ENCODE measurements around the gene CD4.

CD4 gene

GRCh38 chr12:6851921-6852650 lies 62.8 kb downstream of the CD4 start, which contains the start of gene USP5:
TSS of gene USP5 (plus strand) at chr12:6852150. CDS start at chr12:6852180, 30 bp downstream.
- peak within 1 kb of the TSS; percentile 98 for H2BK5ac ChIP-seq (ENCODE audit: low read length)
- H2BK15ac ChIP-seq (replicated peaks; ENCODE audit: low read depth), result no peak within 1 kb of the TSS
- H2AK5ac ChIP-seq (ENCODE audit: low read length), result peak within 1 kb of the TSS; percentile 48
- H3K27me3 ChIP-seq (ENCODE audit: insufficient read depth, low read length, poor library complexity), result no peaks in the 10 kb centered on the region
- peaks cover 24% of the 10 kb centered on the region for H3K79me1 ChIP-seq (ENCODE audit: low read length)
- no peak within 1 kb of the TSS for H4K5ac ChIP-seq (ENCODE audit: low read length)
- DNase-seq, result peak; percentile 100
- peak within 1 kb of the TSS; percentile 100 for H3K56ac ChIP-seq (ENCODE audit: low read length)
- H3K79me2 ChIP-seq (ENCODE audit: control insufficient read depth, insufficient read depth, low read length), result peaks cover 26% of the 10 kb centered on the region
- H3K18ac ChIP-seq (ENCODE audit: low read length), result peak within 1 kb of the TSS; percentile 21
- H3K4me1 ChIP-seq (ENCODE audit: control insufficient read depth, low read depth, low read length), result peaks cover 6% of the 10 kb centered on the region
- no peak within 1 kb of the TSS for H4K8ac ChIP-seq (ENCODE audit: low read depth, low read length)
- H3K4me3 ChIP-seq (ENCODE audit: low read length), result peak within 1 kb of the TSS; percentile 96
- H2BK120ac ChIP-seq (ENCODE audit: low read depth, low read length), result no peak within 1 kb of the TSS
- no CpG with 5 or more reads among the region's 65 CpGs for WGBS (ENCODE audit: extremely low coverage, insufficient coverage, low lambda C conversion rate)
- H3K27ac ChIP-seq (ENCODE audit: low read depth, low read length), result peak within 1 kb of the TSS; percentile 26
- H3K23ac ChIP-seq (ENCODE audit: low read length), result peak within 1 kb of the TSS; percentile 20
- peak within 1 kb of the TSS; percentile 64 for H3K4ac ChIP-seq (ENCODE audit: low read depth, low read length)
- H3K4me2 ChIP-seq (ENCODE audit: low read length), result peak within 1 kb of the TSS; percentile 98
- H3K36me3 ChIP-seq (ENCODE audit: control insufficient read depth, insufficient read depth, low read length), result peaks cover 6% of the 10 kb centered on the region
- peak within 1 kb of the TSS; percentile 98 for H3K9ac ChIP-seq (ENCODE audit: low read length)

- Histone ChIP-seq H3K27me3 (ENCODE audit: insufficient read depth, low read length, poor library complexity) (no peaks in the 10 kb centered on the region), H3K27ac (ENCODE audit: low read depth, low read length) (peak overlapping the region; percentile 8), H4K8ac (ENCODE audit: low read depth, low read length) (no peak overlapping the region), H2AK5ac (ENCODE audit: low read length) (peak overlapping the region; percentile 48), H4K5ac (ENCODE audit: low read length) (no peak overlapping the region), H3K4me1 (ENCODE audit: control insufficient read depth, low read depth, low read length) (peaks cover 6% of the 10 kb centered on the region), H3K4ac (ENCODE audit: low read depth, low read length) (no peak overlapping the region), H3K79me1 (ENCODE audit: low read length) (peaks cover 24% of the 10 kb centered on the region), H3K79me2 (ENCODE audit: control insufficient read depth, insufficient read depth, low read length) (peaks cover 26% of the 10 kb centered on the region), H2BK120ac (ENCODE audit: low read depth, low read length) (no peak overlapping the region), H2BK15ac (replicated peaks; ENCODE audit: low read depth) (no peak overlapping the region), H3K9ac (ENCODE audit: low read length) (peak overlapping the region; percentile 70), H2BK5ac (ENCODE audit: low read length) (peak overlapping the region; percentile 37), H3K56ac (ENCODE audit: low read length) (peak overlapping the region; percentile 90), H3K36me3 (ENCODE audit: control insufficient read depth, insufficient read depth, low read length) (peaks cover 2% of the 10 kb centered on the region), H3K4me2 (ENCODE audit: low read length) (peak overlapping the region; percentile 94), H3K23ac (ENCODE audit: low read length) (peak overlapping the region; percentile 20), H3K18ac (ENCODE audit: low read length) (peak overlapping the region; percentile 21), H3K4me3 (ENCODE audit: low read length) (peak overlapping the region; percentile 85)
- no CpG with 5 or more reads among the region's 18 CpGs for WGBS (ENCODE audit: extremely low coverage, insufficient coverage, low lambda C conversion rate)
- DNase-seq, result peak; percentile 86
Measured at GRCh38 chr12:6852651-6853354, 63.5 kb downstream of the CD4 start.

- Histone ChIP-seq H3K36me3 (ENCODE audit: control insufficient read depth, insufficient read depth, low read length) (peaks cover 4% of the 10 kb centered on the region), H2AK5ac (ENCODE audit: low read length) (no peak overlapping the region)
Measured at GRCh38 chr12:6853626-6854025, 64.3 kb downstream of the CD4 start.

GRCh38 chr12:6854036-6854435 lies 64.7 kb downstream of the CD4 start:
- H3K18ac ChIP-seq (ENCODE audit: low read length), result no peak overlapping the region
- no peak overlapping the region for H3K4ac ChIP-seq (ENCODE audit: low read depth, low read length)
- H3K79me2 ChIP-seq (ENCODE audit: control insufficient read depth, insufficient read depth, low read length), result peaks cover 26% of the 10 kb centered on the region
- peak; percentile 22 for DNase-seq
- H3K79me1 ChIP-seq (ENCODE audit: low read length), result peaks cover 22% of the 10 kb centered on the region
- no peak overlapping the region for H4K8ac ChIP-seq (ENCODE audit: low read depth, low read length)
- no peak overlapping the region for H4K5ac ChIP-seq (ENCODE audit: low read length)
- H3K27ac ChIP-seq (ENCODE audit: low read depth, low read length), result no peak overlapping the region
- no peak overlapping the region for H2BK120ac ChIP-seq (ENCODE audit: low read depth, low read length)
- H3K4me1 ChIP-seq (ENCODE audit: control insufficient read depth, low read depth, low read length), result peaks cover 6% of the 10 kb centered on the region
- H3K4me3 ChIP-seq (ENCODE audit: low read length), result no peak overlapping the region
- H2BK5ac ChIP-seq (ENCODE audit: low read length), result no peak overlapping the region
- H3K23ac ChIP-seq (ENCODE audit: low read length), result peak overlapping the region; percentile 70
- H2AK5ac ChIP-seq (ENCODE audit: low read length), result no peak overlapping the region
- no peak overlapping the region for H3K56ac ChIP-seq (ENCODE audit: low read length)
- H3K4me2 ChIP-seq (ENCODE audit: low read length), result no peak overlapping the region
- peaks cover 8% of the 10 kb centered on the region for H3K36me3 ChIP-seq (ENCODE audit: control insufficient read depth, insufficient read depth, low read length)
- H3K9ac ChIP-seq (ENCODE audit: low read length), result peak overlapping the region; percentile 1
- no CpG with 5 or more reads among the region's 6 CpGs for WGBS (ENCODE audit: extremely low coverage, insufficient coverage, low lambda C conversion rate)
- no peak overlapping the region for H2BK15ac ChIP-seq (replicated peaks; ENCODE audit: low read depth)
- no peaks in the 10 kb centered on the region for H3K27me3 ChIP-seq (ENCODE audit: insufficient read depth, low read length, poor library complexity)

More at GRCh38 chr12:6853626-6854025, 64.3 kb downstream of the CD4 start:
- peaks cover 22% of the 10 kb centered on the region for H3K79me1 ChIP-seq (ENCODE audit: low read length)
- no peak overlapping the region for H3K18ac ChIP-seq (ENCODE audit: low read length)
- H2BK5ac ChIP-seq (ENCODE audit: low read length), result no peak overlapping the region
- H2BK15ac ChIP-seq (replicated peaks; ENCODE audit: low read depth), result no peak overlapping the region
- H3K4me1 ChIP-seq (ENCODE audit: control insufficient read depth, low read depth, low read length), result peaks cover 6% of the 10 kb centered on the region
- no peak overlapping the region for H3K56ac ChIP-seq (ENCODE audit: low read length)
- H3K79me2 ChIP-seq (ENCODE audit: control insufficient read depth, insufficient read depth, low read length), result peaks cover 26% of the 10 kb centered on the region
- H3K4ac ChIP-seq (ENCODE audit: low read depth, low read length), result no peak overlapping the region
- no peak overlapping the region for H3K4me2 ChIP-seq (ENCODE audit: low read length)
- no peak overlapping the region for H4K5ac ChIP-seq (ENCODE audit: low read length)
- WGBS (ENCODE audit: extremely low coverage, insufficient coverage, low lambda C conversion rate), result no CpG with 5 or more reads among the region's 1 CpG
- no peak for DNase-seq
- no peak overlapping the region for H2BK120ac ChIP-seq (ENCODE audit: low read depth, low read length)
- H3K23ac ChIP-seq (ENCODE audit: low read length), result no peak overlapping the region
- H3K27me3 ChIP-seq (ENCODE audit: insufficient read depth, low read length, poor library complexity), result no peaks in the 10 kb centered on the region
- H3K27ac ChIP-seq (ENCODE audit: low read depth, low read length), result no peak overlapping the region
- no peak overlapping the region for H4K8ac ChIP-seq (ENCODE audit: low read depth, low read length)
- H3K9ac ChIP-seq (ENCODE audit: low read length), result peak overlapping the region; percentile 70
- H3K4me3 ChIP-seq (ENCODE audit: low read length), result no peak overlapping the region

GRCh38 chr12:6855322-6855721 lies 66.0 kb downstream of the CD4 start:
- Histone ChIP-seq H3K4me3 (ENCODE audit: low read length) (no peak overlapping the region), H3K4ac (ENCODE audit: low read depth, low read length) (no peak overlapping the region), H2BK120ac (ENCODE audit: low read depth, low read length) (no peak overlapping the region), H3K9ac (ENCODE audit: low read length) (no peak overlapping the region), H3K4me2 (ENCODE audit: low read length) (no peak overlapping the region), H3K79me1 (ENCODE audit: low read length) (peaks cover 15% of the 10 kb centered on the region), H3K4me1 (ENCODE audit: control insufficient read depth, low read depth, low read length) (peaks cover 6% of the 10 kb centered on the region), H3K79me2 (ENCODE audit: control insufficient read depth, insufficient read depth, low read length) (peaks cover 21% of the 10 kb centered on the region), H2BK5ac (ENCODE audit: low read length) (no peak overlapping the region), H3K56ac (ENCODE audit: low read length) (no peak overlapping the region), H2BK15ac (replicated peaks; ENCODE audit: low read depth) (no peak overlapping the region), H4K8ac (ENCODE audit: low read depth, low read length) (no peak overlapping the region), H3K18ac (ENCODE audit: low read length) (no peak overlapping the region), H3K27ac (ENCODE audit: low read depth, low read length) (no peak overlapping the region), H3K36me3 (ENCODE audit: control insufficient read depth, insufficient read depth, low read length) (peaks cover 8% of the 10 kb centered on the region), H3K23ac (ENCODE audit: low read length) (no peak overlapping the region), H4K5ac (ENCODE audit: low read length) (no peak overlapping the region), H2AK5ac (ENCODE audit: low read length) (no peak overlapping the region), H3K27me3 (ENCODE audit: insufficient read depth, low read length, poor library complexity) (no peaks in the 10 kb centered on the region)
- no CpG with 5 or more reads among the region's 14 CpGs for WGBS (ENCODE audit: extremely low coverage, insufficient coverage, low lambda C conversion rate)
- DNase-seq, result no peak
